ENCODE measurements around the gene TMED5. TPM values are rescaled to one million over a fixed set of nuclear protein-coding genes. Genes with fewer than 3 reads are reported as not detected.

Gene TMED5
- total RNA-seq, 1 experiment from 2014 or later: 32.6 TPM

- no TSS peak for BruUV-seq (replicated peaks)
- intact Hi-C loops (cut with micrococcal nuclease): no loop called here
- Histone ChIP-seq H3K4me2 (ENCODE audit: low read length) (no peak overlapping the region), H3K36me3 (ENCODE audit: control insufficient read depth in 1 of 2, insufficient read depth in 2 of 2, low read length in 2 of 2) (peaks cover 8 to 12% of the 10 kb centered on the region in 2 experiments; a peak in 3 of 4 replicates), H3K27me3 (ENCODE audit: insufficient read depth, low read length) (no peaks in the 10 kb centered on the region), H3K9me3 (ENCODE audit: control insufficient read depth in 1 of 2, insufficient read depth in 1 of 2, low read depth in 1 of 2, low read length in 2 of 2) (no peaks in the 10 kb centered on the region), H3K4me3 (replicated peaks in 1 of 2; ENCODE audit: low read depth in 1 of 2, low read length in 2 of 2) (no peak overlapping the region), H3K9ac (ENCODE audit: low read length) (no peak overlapping the region), H3K9me2 (ENCODE audit: insufficient read depth) (no peaks in the 10 kb centered on the region), H3K79me2 (ENCODE audit: insufficient read depth, low read length) (no peaks in the 10 kb centered on the region), H4K20me1 (ENCODE audit: insufficient read depth) (no peaks in the 10 kb centered on the region), H3K4me1 (ENCODE audit: control insufficient read depth in 1 of 2, insufficient read depth in 2 of 2, low read length in 2 of 2) (no peaks in the 10 kb centered on the region), H2AFZ (ENCODE audit: low read depth, low read length, poor library complexity, severe bottlenecking) (no peak overlapping the region), H3K27ac (ENCODE audit: low read depth, low read length) (no peak overlapping the region)
- ChIA-PET POLR2A (no interaction called here), RAD21 (ENCODE audit: low non-redundant PET in 1 of 2, low total read pairs in 2 of 2, uncharacterized antibody in 2 of 2, unreplicated experiment in 2 of 2) (no interaction called here), CTCF (no interaction called here)
- no peak for DNase-seq (ENCODE audit: low read depth, low spot score)
- TF ChIP-seq ZNF274 (IDR thresholded peaks at IDR 0.05; ENCODE audit: low read depth, low read length) (no peak), CBX3 (IDR thresholded peaks at IDR 0.05; ENCODE audit: low read depth) (no peak), FOSL1 (IDR thresholded peaks at IDR 0.05; ENCODE audit: low read depth) (no peak), JUND (IDR thresholded peaks at IDR 0.05) (no peak), EGR1 (IDR thresholded peaks at IDR 0.05; ENCODE audit: low read depth) (no peak), ZBTB33 (IDR thresholded peaks at IDR 0.05; ENCODE audit: extremely low read depth, insufficient replicate concordance, low read length) (no peak), POLR2A (IDR thresholded peaks at IDR 0.05; ENCODE audit: borderline replicate concordance, extremely low read depth, insufficient read depth, insufficient read length) (no peak), CEBPB (IDR thresholded peaks at IDR 0.05; ENCODE audit: low read depth) (no peak), MAX (IDR thresholded peaks at IDR 0.05) (no peak), SIN3A (IDR thresholded peaks at IDR 0.05; ENCODE audit: low read depth) (no peak), RAD21 (IDR thresholded peaks at IDR 0.05; ENCODE audit: low read depth) (no peak), SRF (IDR thresholded peaks at IDR 0.05; ENCODE audit: low read depth) (no peak), TCF7L2 (IDR thresholded peaks at IDR 0.05; ENCODE audit: borderline replicate concordance, extremely low read depth, insufficient read depth, insufficient read length) (no peak), YY1 (IDR thresholded peaks at IDR 0.05; ENCODE audit: extremely low read depth, insufficient replicate concordance, low read depth, low read length) (no peak), EZH2 (IDR thresholded peaks at IDR 0.05) (no peak), POLR2AphosphoS5 (IDR thresholded peaks at IDR 0.05; ENCODE audit: low read depth, low read length) (no peak)
- TF ChIP-seq, protein P1, sequence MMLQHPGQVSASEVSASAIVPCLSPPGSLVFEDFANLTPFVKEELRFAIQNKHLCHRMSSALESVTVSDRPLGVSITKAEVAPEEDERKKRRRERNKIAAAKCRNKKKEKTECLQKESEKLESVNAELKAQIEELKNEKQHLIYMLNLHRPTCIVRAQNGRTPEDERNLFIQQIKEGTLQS (IDR thresholded peaks at IDR 0.05): no peak
- TF ChIP-seq, protein P2, sequence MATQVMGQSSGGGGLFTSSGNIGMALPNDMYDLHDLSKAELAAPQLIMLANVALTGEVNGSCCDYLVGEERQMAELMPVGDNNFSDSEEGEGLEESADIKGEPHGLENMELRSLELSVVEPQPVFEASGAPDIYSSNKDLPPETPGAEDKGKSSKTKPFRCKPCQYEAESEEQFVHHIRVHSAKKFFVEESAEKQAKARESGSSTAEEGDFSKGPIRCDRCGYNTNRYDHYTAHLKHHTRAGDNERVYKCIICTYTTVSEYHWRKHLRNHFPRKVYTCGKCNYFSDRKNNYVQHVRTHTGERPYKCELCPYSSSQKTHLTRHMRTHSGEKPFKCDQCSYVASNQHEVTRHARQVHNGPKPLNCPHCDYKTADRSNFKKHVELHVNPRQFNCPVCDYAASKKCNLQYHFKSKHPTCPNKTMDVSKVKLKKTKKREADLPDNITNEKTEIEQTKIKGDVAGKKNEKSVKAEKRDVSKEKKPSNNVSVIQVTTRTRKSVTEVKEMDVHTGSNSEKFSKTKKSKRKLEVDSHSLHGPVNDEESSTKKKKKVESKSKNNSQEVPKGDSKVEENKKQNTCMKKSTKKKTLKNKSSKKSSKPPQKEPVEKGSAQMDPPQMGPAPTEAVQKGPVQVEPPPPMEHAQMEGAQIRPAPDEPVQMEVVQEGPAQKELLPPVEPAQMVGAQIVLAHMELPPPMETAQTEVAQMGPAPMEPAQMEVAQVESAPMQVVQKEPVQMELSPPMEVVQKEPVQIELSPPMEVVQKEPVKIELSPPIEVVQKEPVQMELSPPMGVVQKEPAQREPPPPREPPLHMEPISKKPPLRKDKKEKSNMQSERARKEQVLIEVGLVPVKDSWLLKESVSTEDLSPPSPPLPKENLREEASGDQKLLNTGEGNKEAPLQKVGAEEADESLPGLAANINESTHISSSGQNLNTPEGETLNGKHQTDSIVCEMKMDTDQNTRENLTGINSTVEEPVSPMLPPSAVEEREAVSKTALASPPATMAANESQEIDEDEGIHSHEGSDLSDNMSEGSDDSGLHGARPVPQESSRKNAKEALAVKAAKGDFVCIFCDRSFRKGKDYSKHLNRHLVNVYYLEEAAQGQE (IDR thresholded peaks at IDR 0.05; ENCODE audit: low read depth): no peak
- no peak for ATAC-seq
Observed at GRCh38 chr1:93196591-93196990, 16.4 kb upstream of the TMED5 start.

Measured in HCT116 (cell line).